Smooth muscle cell of trachea (primary cell): ENCODE measurements around the gene OR2M3. TPM values are rescaled to one million over a fixed set of nuclear protein-coding genes. Genes with fewer than 3 reads are reported as not detected.

Experiments used
- total RNA-seq: library from RNA; depleted of rRNA; stranded (reverse); fragments of >200 nt; gene quantifications from 2 replicates; pipeline ENCODE4 v1.2.1, GENCODE V29; 2014

Gene OR2M3, protein sequence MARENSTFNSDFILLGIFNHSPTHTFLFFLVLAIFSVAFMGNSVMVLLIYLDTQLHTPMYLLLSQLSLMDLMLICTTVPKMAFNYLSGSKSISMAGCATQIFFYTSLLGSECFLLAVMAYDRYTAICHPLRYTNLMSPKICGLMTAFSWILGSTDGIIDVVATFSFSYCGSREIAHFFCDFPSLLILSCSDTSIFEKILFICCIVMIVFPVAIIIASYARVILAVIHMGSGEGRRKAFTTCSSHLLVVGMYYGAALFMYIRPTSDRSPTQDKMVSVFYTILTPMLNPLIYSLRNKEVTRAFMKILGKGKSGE
- not detected in 2 replicates for total RNA-seq

DNA sequence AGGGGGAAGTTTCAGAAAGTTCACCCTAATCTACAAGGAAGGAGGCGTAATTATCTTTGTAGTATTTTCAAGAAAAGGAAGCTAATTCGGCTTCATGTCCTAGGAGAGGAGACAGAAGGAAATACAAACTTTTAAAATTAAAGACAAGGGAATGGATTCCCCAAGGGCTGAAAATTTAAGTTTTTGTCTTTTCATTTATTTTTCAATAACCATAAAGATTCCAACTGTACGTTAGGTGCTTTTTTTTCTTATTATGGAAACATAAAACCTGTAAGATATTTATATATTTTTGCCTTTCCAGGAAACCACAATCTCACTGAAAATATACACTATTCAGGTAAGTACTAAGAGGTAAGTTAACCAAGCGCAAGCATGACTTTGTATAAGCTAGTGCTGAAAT, at the start of gene OR2M3:
Gene OR2M3, plus strand, starts transcription at position 301 of the 400 bp plus-strand sequence. CDS start 5,803 bp downstream, outside the sequence.

DNA sequence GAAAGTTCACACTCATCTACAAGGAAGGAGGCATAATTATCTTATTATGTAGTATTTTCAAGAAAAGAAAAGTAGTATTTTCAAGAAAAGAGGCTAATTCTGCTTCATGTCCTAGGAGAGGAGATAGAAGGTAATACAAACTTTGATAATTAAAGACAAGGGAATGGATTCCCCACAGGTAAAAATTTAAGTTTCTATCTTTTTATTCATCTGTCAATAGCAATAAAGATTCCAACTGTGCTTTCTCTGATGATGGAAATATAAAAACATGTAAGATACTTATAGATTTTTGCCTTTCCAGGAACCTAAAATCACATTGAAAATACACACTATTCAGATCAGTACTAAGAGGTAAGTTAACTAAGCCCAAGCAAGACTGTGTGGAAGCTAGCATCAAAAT, 22.5 kb upstream of the OR2M3 start, which contains the start of gene OR2M2:
Gene OR2M2, plus strand, starts transcription at position 301 of the 400 bp plus-strand sequence. CDS start 5,165 bp downstream, outside the sequence.

DNA sequence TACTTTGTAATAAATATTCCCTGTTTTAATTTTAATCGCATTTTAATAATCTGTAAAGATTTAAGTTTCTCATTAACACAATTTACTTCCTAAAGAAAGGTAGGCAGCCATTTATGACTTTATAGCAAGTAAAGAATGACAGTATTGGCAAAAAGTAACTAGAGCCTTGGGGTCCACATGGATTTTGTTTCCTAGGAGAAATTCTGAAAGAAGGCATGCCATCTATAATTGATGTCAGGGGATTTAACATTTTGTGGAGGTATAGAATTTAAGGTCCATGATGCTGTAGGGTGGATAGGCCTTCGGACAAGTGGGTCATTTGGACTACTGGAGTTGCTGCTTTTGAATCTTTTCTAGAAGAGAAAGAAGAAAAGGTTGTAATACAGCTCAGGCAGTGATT, 34.1 kb downstream of the OR2M3 start, which contains the start of gene OR2M4:
Gene OR2M4, plus strand, starts transcription at position 301 of the 400 bp plus-strand sequence. CDS start 7,512 bp downstream, outside the sequence.

Other genes with a start within 250 kb of the OR2M3 start
- gene OR2L8, start 248.4 kb upstream of the OR2M3 start, total RNA-seq: not detected in 2 replicates
- not detected in 2 replicates for gene OR2AK2, start 232.0 kb upstream of the OR2M3 start, total RNA-seq
- gene OR2L5, start 183.6 kb upstream of the OR2M3 start, total RNA-seq: not detected in 2 replicates
- gene OR2L2, start 167.2 kb upstream of the OR2M3 start, total RNA-seq: under 0.01 TPM in 1 of 2 replicates, not detected in the other
- gene OR2L3, start 150.4 kb upstream of the OR2M3 start, total RNA-seq: not detected in 2 replicates
- gene OR2L13, start 102.1 kb upstream of the OR2M3 start, total RNA-seq: not detected in 2 replicates
- not detected in 2 replicates for gene OR2M5, start 52.1 kb upstream of the OR2M3 start, total RNA-seq
- not detected in 2 replicates for gene OR2M2, start 22.4 kb upstream of the OR2M3 start, total RNA-seq
- not detected in 2 replicates for gene OR2M4, start 34.2 kb downstream of the OR2M3 start, total RNA-seq
- not detected in 2 replicates for gene OR2T33, start 80.7 kb downstream of the OR2M3 start, total RNA-seq
- gene OR2T12, start 106.2 kb downstream of the OR2M3 start, total RNA-seq: not detected in 2 replicates
- not detected in 2 replicates for gene OR2M7, start 127.3 kb downstream of the OR2M3 start, total RNA-seq
- not detected in 2 replicates for gene OR14C36, start 151.5 kb downstream of the OR2M3 start, total RNA-seq
- not detected in 2 replicates for gene OR2T4, start 164.4 kb downstream of the OR2M3 start, total RNA-seq
- gene OR2T6, start 178.5 kb downstream of the OR2M3 start, total RNA-seq: not detected in 2 replicates
- gene OR2T1, start 205.8 kb downstream of the OR2M3 start, total RNA-seq: not detected in 2 replicates
- gene OR2T2, start 248.4 kb downstream of the OR2M3 start, total RNA-seq: not detected in 2 replicates